AG08396 (cell line): Measurements from ENCODE around the gene NPAS3.
A peak's percentile ranks its signal among the peaks of the same experiment; 100 is the strongest.

Source experiments
- DNase-seq: peaks from one replicate; pipeline ENCODE4 v3.0.0; 2012; ENCODE audit warnings: low spot score, mixed read lengths

Gene NPAS3

GRCh38 chr14:33764876-33765650 lies 826.4 kb downstream of the NPAS3 start:
- DNase-seq: no peak

- DNase-seq: no peak
Measured at GRCh38 chr14:33767586-33768457, 829.1 kb downstream of the NPAS3 start.

GRCh38 chr14:33768458-33768830 lies 829.8 kb downstream of the NPAS3 start:
- no peak for DNase-seq

GRCh38 chr14:33773205-33774030 lies 834.7 kb downstream of the NPAS3 start:
- DNase-seq: no peak

- no peak for DNase-seq
Measured at GRCh38 chr14:33774161-33774560, 835.5 kb downstream of the NPAS3 start.

- no peak for DNase-seq
Measured at GRCh38 chr14:33774723-33775470, 836.2 kb downstream of the NPAS3 start.

GRCh38 chr14:33776871-33777270 lies 838.2 kb downstream of the NPAS3 start:
- no peak for DNase-seq

- no peak for DNase-seq
Measured at GRCh38 chr14:33777681-33778080, 839.0 kb downstream of the NPAS3 start.

- DNase-seq: no peak
Measured at GRCh38 chr14:33780035-33780434, 841.4 kb downstream of the NPAS3 start.

- no peak for DNase-seq
Measured at GRCh38 chr14:33781236-33781635, 842.6 kb downstream of the NPAS3 start.

- no peak for DNase-seq
Measured at GRCh38 chr14:33782923-33783322, 844.2 kb downstream of the NPAS3 start.

GRCh38 chr14:33786091-33786825 lies 847.6 kb downstream of the NPAS3 start:
- DNase-seq: no peak

- no peak for DNase-seq
Measured at GRCh38 chr14:33788161-33788560, 849.5 kb downstream of the NPAS3 start.

GRCh38 chr14:33790996-33791395 lies 852.3 kb downstream of the NPAS3 start:
- DNase-seq: no peak

GRCh38 chr14:33792009-33792719 lies 853.5 kb downstream of the NPAS3 start:
- DNase-seq: no peak

- peak; percentile 86 for DNase-seq
Measured at GRCh38 chr14:33792720-33793368, 854.2 kb downstream of the NPAS3 start.

- DNase-seq: no peak
Measured at GRCh38 chr14:33793398-33794110, 854.9 kb downstream of the NPAS3 start.

GRCh38 chr14:33794791-33795305 lies 856.2 kb downstream of the NPAS3 start:
- DNase-seq: peak; percentile 21

GRCh38 chr14:33796356-33796755 lies 857.7 kb downstream of the NPAS3 start:
- DNase-seq: peak; percentile 21
